Measurements from ENCODE around the gene SPATA45.
A peak's percentile ranks its signal among the peaks of the same experiment; 100 is the strongest.

SPATA45 gene

GRCh38 chr1:212827831-212828278, 19.6 kb downstream of the SPATA45 start:
- no peak for DNase-seq

DNA sequence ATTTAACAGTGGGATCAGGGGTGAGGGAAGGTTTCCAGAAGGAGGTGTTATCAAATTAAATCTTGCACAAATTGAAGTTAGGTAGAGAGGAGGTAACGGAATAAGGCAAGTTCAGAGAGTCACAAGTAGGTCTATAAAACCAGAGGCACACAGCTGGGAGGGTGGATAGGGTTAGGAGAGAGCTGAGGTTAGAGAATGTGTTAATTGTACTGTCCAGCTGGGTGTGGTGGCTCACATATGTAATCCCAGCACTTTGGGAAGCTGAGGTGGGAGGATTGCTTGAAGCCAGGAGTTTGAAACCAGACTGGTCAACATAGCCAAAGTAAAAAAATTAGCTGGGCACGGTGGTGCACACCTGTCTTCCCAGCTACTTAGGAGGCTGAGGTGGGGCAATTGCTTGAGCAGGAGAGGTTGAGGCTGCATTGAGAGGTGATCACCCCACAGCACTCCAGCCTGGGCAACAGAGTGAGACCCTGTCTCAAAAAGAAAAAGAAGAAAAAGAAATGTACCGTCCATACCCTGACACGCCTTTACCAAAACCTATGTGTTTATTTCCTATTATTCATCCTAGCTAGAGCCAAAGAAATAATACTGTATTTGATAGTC, 20.2 kb downstream of the SPATA45 start:
- DNase-seq = no peak

GRCh38 chr1:212825798-212826452, 21.5 kb downstream of the SPATA45 start:
- no peak for DNase-seq

- no peak for DNase-seq
Measured at GRCh38 chr1:212824201-212824600, 23.2 kb downstream of the SPATA45 start.

DNA sequence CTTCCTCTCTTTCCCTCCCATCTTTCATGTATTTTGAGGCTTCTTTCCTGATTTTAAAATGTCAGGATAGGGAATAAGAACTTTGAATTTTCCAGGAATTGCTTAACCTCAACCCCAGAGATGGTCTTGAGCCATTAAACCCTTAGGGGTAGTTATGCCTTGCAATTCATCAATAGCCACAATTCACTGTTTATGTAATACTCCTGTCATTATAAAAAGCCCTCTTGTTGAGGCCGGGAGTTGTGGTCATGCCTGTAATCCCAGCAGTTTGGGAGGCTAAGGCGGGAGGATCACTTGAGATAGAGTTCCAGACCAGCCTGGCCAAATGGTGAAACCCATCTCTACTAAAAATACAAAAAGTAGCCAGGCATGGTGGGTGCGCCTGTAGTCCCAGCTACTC, 24.5 kb downstream of the SPATA45 start:
- no peak for DNase-seq

GRCh38 chr1:212820969-212821368, 26.5 kb downstream of the SPATA45 start:
- DNase-seq = no peak

DNA sequence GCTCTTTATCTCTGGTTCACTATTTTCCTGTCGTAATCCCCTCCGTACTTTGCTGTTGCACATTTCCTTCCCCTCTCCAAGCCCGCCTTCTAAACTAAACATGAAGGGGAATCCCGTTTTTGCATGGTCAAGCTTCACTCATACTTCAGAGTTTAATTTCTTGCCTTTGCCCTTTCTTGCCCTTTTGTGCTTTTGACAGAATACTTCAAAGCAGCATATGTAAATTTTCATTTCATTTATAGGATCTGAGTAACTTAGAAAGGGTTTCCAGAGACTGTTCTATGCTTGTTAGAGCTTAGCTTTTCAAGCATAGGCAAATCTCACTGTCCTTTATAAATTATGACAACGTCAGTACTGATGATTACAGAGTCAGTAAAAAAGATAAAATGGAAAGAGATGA, 27.7 kb downstream of the SPATA45 start:
- no peak for DNase-seq

GRCh38 chr1:212816567-212817278, 30.7 kb downstream of the SPATA45 start:
- no peak for DNase-seq

DNA sequence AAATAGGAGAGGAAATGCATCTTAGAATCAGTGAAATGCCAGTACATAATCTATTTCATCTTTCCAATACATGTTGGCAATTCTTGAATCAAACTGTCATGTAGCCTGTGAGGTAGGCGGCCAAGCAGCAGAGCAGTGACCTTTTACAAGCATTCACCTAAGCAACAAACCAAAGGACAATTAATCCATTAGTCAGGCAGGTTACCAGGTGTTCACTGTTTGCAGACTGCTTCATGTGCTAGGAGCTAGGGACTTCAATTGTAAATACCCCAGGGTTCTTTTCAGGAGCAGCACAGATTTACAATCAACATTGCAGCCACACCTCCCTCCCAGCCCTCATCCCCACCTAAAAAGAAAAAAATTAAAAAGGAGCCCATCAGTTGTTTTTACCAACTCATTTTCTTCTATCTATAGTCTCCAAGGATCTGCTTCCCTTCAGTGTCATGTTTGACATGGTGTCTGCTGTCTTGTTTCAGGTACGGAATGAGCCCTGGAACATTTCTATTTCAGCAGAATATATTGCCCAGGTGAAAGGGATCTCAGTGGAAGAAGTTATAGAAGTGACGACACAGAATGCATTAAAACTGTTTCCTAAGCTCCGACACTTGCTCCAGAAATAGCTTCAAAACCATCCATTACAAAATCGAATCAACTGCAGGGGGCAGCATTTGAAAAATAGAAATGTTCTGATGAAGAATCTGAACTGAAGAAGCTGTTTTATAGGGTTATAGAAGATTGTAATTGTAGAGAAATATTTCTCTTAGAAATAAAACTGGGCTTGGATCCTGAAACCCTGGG, 32.7 kb downstream of the SPATA45 start:
- DNase-seq = no peak

DNA sequence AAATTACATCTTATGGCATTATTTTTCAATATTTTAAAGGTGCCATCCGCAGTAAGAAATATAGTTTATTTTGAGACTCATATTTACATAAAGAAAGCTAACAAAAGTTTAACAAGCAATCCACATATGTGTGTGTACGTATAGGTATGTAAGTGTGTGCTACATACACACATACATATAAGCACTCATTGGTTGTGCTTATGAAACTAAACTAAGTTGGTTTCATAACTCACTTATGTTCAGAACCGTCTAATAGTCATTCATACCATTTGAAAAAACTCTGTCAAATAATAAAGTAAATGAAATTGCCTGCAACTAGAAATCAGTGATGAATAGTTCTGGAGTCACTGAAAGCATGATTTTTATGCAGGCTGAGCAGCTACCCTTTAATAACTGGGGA, 41.7 kb downstream of the SPATA45 start:
- no peak for DNase-seq

DNA sequence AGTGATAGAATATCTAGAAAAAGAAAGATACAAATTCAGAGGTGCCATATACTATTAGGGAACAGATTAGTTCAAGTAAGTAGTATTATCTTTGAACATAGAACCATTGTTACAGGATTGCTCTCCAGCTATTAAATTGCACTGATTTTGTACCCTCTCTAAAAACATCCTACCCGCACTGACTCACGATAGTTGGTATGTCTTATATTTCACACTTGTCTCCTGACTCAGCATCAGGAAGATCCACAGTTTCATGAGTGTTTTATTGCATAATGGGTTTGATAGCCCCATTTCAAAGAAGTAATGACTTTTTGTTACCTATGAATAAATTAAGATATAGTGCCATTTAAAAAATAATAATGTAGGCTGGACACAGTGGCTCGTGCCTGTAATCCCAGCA, 49.8 kb downstream of the SPATA45 start:
- no peak for DNase-seq

DNA sequence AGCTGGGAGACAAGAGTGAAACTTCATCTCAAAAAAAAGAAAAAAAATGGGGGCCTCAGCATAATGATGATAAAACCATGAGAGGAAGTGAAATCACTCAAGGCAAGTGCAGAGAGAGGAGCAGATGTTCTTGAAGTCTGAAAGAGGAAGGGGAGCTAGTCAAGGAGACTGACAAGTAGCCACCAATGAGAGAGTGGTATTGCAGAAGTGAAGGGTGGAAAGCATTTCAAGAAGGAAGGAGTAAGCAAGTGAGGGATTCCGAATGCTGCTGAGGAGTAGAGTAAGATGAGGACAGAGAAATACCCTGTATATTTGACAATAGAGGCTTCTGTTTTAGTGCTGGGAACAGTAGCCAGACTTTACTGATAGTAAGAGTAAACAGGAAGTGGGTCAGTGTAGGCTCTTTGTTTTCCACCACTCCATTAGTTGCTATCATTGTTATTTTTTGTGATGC, 52.9 kb downstream of the SPATA45 start:
- DNase-seq = no peak

DNA sequence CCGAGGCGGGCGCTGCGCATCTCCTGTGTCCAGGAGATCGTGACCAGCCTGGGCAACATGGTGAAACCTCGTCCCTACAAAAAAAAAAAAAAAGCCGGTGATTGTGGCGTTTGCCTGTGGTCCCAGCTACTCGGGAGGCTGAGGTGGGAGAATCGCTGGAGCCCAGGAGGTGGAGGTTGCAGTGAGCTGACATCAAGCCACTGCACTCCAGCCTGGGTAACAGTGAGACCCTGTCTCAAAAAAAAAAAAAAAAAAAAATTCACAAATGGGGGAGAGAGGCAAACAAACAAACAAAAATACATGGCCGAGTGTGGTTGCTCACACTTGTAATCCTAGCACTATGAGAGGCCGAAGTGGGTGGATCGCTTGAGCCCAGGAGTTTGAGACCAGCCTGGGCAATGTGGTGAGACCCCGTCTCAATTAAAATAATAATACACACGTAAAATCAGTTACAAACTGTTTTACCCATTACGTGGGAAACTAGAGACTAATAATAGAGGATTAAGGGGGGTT, 55.0 kb downstream of the SPATA45 start:
- no peak for DNase-seq

DNA sequence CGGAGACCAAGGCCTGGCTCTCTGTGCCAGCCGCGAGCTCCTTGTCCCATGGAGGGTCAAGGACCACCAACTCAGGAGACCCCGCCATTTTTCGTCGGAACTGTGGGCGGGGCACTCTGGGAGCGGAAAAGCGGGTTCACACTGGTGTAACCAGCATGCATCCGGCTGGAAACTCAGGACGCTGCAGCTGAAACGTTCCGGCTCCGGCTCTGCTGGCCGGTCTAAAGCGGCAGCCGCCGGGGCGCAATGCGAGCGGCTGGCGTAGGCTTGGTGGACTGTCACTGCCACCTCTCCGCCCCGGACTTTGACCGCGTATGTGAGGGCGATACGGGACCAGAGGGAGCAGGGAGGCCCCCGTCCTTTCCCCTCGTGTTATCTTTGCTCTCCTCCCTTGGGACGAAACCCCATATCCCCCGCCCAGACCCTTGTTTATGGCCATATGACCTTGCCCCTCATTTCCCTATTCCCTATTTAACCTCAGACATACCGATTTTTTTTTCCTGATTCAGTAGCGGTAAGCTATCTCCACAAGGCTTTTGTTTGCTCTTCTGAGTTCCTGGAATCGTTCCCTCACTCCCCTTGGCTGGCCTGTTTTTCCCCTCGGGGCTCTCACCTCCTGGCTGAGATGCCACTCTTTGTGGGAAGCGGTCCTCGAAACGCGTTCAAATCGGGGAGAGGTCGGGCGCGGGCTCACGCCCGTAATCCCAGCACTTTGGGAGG, 55.6 kb downstream of the SPATA45 start, which contains the start of the genes NSL1 and TATDN3:
Gene NSL1 (minus strand): TSS at position 102 of the 720 bp plus-strand sequence. CDS start 14 bp downstream, at position 88.
Gene TATDN3 (plus strand): TSS at position 219 of the 720 bp plus-strand sequence. CDS start 28 bp downstream, at position 247.
- peak; percentile 96 for DNase-seq

DNA sequence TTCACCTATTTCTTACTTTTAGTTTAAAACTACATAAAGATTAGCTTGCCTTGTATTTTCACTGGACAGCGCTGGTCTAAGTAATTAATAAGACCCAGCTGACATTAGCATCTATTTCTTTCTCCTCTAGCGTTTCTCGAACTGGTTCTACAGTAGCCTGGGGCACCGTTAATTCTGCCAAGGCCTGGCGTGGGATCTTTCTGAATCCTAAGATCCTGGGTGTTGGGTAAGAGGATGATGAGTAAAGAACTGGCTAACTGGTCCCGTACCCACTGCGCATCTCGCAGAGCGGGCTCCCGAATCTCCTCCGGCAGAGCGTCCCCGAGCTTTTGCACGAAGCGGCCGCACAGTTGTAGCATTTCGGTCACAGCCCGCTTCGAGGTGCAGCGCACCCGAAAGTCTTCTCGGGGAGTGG, 56.2 kb downstream of the SPATA45 start:
- no peak for DNase-seq

GRCh38 chr1:212785871-212786270, 61.6 kb downstream of the SPATA45 start:
- DNase-seq = no peak

DNA sequence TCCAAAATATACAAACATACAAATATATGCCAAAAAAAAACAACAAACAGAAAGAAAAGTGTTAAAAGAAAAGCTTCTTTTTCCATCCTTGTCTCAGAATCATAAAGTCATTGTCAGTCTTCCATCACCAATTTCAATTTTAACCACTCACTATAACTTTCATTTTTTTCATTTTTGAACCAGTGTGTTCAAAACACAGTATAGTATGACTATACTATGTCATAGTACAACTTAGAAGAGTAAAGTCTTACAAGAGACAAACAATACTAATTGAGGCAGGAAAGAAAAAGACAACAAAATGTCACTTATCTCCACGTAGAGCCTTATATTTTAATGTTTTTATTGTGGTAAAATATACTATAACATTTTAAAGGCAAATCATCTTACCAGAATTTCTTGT, 63.5 kb downstream of the SPATA45 start:
- no peak for DNase-seq

DNA sequence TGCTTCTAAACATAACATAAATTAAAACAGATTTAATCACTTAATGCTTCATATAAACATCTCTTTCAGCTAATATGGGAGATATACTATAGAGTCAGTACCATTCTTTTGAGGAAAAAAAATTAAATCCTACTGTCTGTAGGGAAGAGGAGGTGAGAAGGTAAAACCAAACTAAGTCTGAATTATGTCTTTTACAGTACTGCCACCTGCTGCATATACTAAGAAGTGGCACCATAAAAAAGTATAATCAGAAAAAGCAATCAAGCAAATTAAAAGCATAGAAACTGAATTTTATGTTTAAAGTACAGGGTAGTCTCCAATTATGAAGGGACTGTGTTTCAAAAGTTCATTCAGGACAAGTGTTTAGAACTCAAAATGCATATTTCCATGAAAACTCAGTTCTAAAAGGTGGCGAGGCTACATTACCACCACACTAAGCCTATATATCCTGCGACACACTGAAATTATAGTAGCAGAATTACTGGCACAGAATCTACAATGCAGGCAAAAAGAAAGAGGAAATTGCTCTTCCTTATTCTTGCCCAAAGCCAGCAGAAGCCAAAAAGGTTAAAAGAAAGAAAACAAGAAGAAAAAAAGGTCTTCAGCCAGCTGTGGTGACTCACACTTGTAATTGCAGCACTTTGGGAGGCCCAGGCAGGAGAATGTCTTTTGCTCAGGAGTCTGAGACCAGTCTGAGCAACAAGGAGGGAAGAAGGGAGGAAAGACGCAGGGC, 64.9 kb downstream of the SPATA45 start:
- no peak for DNase-seq

GRCh38 chr1:212781225-212781624, 66.2 kb downstream of the SPATA45 start:
- DNase-seq = no peak

DNA sequence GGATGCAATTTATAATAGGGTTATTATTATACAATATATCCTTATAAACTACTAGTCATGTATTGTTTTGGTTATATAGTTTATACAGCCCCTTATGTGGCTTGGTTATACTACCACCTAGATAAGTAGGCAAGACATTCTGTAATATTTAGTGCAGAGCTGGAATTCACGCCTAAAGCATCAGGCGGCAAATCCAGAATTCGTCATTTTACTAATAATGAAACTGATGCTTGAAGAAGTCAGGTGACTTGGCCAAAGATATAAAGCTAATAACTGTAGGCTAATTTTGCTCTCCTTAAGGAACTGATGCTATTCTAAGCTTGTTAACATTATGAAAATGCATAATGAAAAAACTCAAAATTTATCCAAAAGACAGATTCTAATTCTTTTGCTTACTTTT, 66.7 kb downstream of the SPATA45 start:
- DNase-seq = no peak
